ENCODE measurements around the gene HPGDS. TPM values are rescaled to one million over a fixed set of nuclear protein-coding genes. Genes with fewer than 3 reads are reported as not detected.

HPGDS gene
- polyA plus RNA-seq, 1 donor (not counting 4 experiments of a cell fraction or from before 2014, with no cell fraction given): not detected

DNA sequence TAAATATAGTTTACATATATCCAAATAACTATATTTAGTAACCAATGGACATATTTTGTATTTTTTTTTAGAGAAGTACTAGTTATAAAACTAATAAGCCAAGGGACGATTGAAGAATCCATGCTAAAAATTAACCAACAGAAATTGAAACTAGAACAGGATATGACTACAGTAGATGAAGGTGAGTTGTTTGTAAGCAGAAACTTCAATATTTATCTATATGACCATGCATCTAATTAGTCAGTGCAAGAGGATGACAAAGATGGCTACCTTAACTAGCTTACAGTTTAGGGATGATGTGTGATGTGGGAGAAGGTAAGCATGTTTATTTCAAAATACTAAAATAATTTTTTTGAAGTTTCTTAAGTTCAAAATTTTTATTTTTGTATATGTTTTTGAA lies 57.7 kb downstream of the HPGDS start:
- H2AFZ ChIP-seq (ENCODE audit: control insufficient read depth, low read length): no peak overlapping the region
- no peak overlapping the region for H3K4me2 ChIP-seq (ENCODE audit: control insufficient read depth, extremely low read depth, insufficient read depth, low read depth, low read length)
- H4K20me1 ChIP-seq (ENCODE audit: control insufficient read depth, extremely low read depth, insufficient read depth, low read length): no peaks in the 10 kb centered on the region
- peaks cover 0 to 6% of the 10 kb centered on the region in 2 experiments for H3K36me3 ChIP-seq (ENCODE audit: control insufficient read depth in 2 of 2, extremely low read depth in 1 of 2, insufficient read depth in 2 of 2, low read length in 2 of 2)
- H3K4me1 ChIP-seq (ENCODE audit: control insufficient read depth, extremely low read depth, insufficient read depth, low read length): no peaks in the 10 kb centered on the region
- FAIRE-seq (no peak), DNase-seq (ENCODE audit: low read depth, low spot score) (no peak)
- TF ChIP-seq, protein P1, sequence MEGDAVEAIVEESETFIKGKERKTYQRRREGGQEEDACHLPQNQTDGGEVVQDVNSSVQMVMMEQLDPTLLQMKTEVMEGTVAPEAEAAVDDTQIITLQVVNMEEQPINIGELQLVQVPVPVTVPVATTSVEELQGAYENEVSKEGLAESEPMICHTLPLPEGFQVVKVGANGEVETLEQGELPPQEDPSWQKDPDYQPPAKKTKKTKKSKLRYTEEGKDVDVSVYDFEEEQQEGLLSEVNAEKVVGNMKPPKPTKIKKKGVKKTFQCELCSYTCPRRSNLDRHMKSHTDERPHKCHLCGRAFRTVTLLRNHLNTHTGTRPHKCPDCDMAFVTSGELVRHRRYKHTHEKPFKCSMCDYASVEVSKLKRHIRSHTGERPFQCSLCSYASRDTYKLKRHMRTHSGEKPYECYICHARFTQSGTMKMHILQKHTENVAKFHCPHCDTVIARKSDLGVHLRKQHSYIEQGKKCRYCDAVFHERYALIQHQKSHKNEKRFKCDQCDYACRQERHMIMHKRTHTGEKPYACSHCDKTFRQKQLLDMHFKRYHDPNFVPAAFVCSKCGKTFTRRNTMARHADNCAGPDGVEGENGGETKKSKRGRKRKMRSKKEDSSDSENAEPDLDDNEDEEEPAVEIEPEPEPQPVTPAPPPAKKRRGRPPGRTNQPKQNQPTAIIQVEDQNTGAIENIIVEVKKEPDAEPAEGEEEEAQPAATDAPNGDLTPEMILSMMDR (optimal IDR thresholded peaks at IDR 0.05 in 1 of 3, IDR thresholded peaks at IDR 0.05 in 1 of 3, conservative IDR thresholded peaks at IDR 0.05 in 1 of 3; ENCODE audit: extremely low read depth in 1 of 3, insufficient read depth in 2 of 3, low read length in 3 of 3): no peak
- TF ChIP-seq EZH2 (IDR thresholded peaks at IDR 0.05; ENCODE audit: low read length): no peak
- H3K9ac ChIP-seq (ENCODE audit: control insufficient read depth, extremely low read depth, insufficient read depth, low read length): no peak overlapping the region
- no peaks in the 10 kb centered on the region for H3K27me3 ChIP-seq (ENCODE audit: control insufficient read depth, extremely low read depth, insufficient read depth, low read length)
- H3K27ac ChIP-seq (ENCODE audit: control insufficient read depth, insufficient read depth, low read length): no peak overlapping the region
- dilution Hi-C loops (cut with MboI; ENCODE audit: extremely low pct_ligation_motif_present, low sequenced_read_pairs): no loop called here
- H3K4me3 ChIP-seq (ENCODE audit: control insufficient read depth in 2 of 3, extremely low read depth in 1 of 3, insufficient read depth in 2 of 3, low read depth in 1 of 3, low read length in 3 of 3): no peak overlapping the region
- no peaks in the 10 kb centered on the region for H3K79me2 ChIP-seq (ENCODE audit: control insufficient read depth, insufficient read depth, low read length)
- no peaks in the 10 kb centered on the region for H3K9me3 ChIP-seq (ENCODE audit: control insufficient read depth, low read depth, low read length)
- no peaks in the 10 kb centered on the region for H3K9me1 ChIP-seq (ENCODE audit: control insufficient read depth, extremely low read depth, insufficient read depth, low read length)

DNA sequence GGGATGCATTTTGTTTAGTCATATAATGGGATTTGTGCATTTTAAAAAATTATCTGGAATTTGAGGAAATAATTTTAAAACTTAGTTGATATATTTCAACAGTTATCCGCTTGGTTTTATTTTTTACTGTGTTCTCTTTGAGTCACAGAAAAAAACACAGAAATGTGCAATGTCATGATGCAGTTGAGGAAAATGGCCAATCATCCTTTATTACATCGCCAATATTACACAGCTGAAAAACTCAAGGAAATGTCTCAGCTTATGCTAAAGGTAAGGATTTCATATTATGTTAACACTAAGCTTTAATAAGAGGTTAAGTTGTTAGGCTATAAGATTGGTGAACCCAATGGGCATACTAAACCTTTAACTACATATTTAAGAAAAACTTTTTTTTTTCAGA lies 63.9 kb downstream of the HPGDS start:
- FAIRE-seq (no peak), DNase-seq (ENCODE audit: low read depth, low spot score) (no peak)
- dilution Hi-C loops (cut with MboI; ENCODE audit: extremely low pct_ligation_motif_present, low sequenced_read_pairs): no loop called here
- Histone ChIP-seq H3K9me3 (ENCODE audit: control insufficient read depth, low read depth, low read length) (no peaks in the 10 kb centered on the region), H3K9me1 (ENCODE audit: control insufficient read depth, extremely low read depth, insufficient read depth, low read length) (no peaks in the 10 kb centered on the region), H3K27ac (ENCODE audit: control insufficient read depth, insufficient read depth, low read length) (no peak overlapping the region), H3K4me1 (ENCODE audit: control insufficient read depth, extremely low read depth, insufficient read depth, low read length) (no peaks in the 10 kb centered on the region), H3K4me2 (ENCODE audit: control insufficient read depth, extremely low read depth, insufficient read depth, low read depth, low read length) (no peak overlapping the region), H3K79me2 (ENCODE audit: control insufficient read depth, insufficient read depth, low read length) (no peaks in the 10 kb centered on the region), H3K36me3 (ENCODE audit: control insufficient read depth in 2 of 2, extremely low read depth in 1 of 2, insufficient read depth in 2 of 2, low read length in 2 of 2) (peaks cover 7 to 19% of the 10 kb centered on the region in 2 experiments), H3K9ac (ENCODE audit: control insufficient read depth, extremely low read depth, insufficient read depth, low read length) (no peak overlapping the region), H3K27me3 (ENCODE audit: control insufficient read depth, extremely low read depth, insufficient read depth, low read length) (no peaks in the 10 kb centered on the region), H4K20me1 (ENCODE audit: control insufficient read depth, extremely low read depth, insufficient read depth, low read length) (no peaks in the 10 kb centered on the region), H3K4me3 (ENCODE audit: control insufficient read depth in 2 of 3, extremely low read depth in 1 of 3, insufficient read depth in 2 of 3, low read depth in 1 of 3, low read length in 3 of 3) (no peak overlapping the region), H2AFZ (ENCODE audit: control insufficient read depth, low read length) (no peak overlapping the region)
- TF ChIP-seq, protein P1 (optimal IDR thresholded peaks at IDR 0.05 in 1 of 3, IDR thresholded peaks at IDR 0.05 in 1 of 3, conservative IDR thresholded peaks at IDR 0.05 in 1 of 3; ENCODE audit: extremely low read depth in 1 of 3, insufficient read depth in 2 of 3, low read length in 3 of 3): no peak
- TF ChIP-seq EZH2 (IDR thresholded peaks at IDR 0.05; ENCODE audit: low read length): no peak

All from keratinocyte (primary cell).